Germinal center (tissue), 1 donor: Measurements from ENCODE around the gene ATPAF1.
A peak's percentile ranks its signal among the peaks of the same experiment; 100 is the strongest.

Experiments used
- DNase-seq: peaks from one replicate; pipeline ENCODE4 v3.0.0; 2012; ENCODE audit warnings: mixed read lengths, low spot score

Gene ATPAF1

DNA sequence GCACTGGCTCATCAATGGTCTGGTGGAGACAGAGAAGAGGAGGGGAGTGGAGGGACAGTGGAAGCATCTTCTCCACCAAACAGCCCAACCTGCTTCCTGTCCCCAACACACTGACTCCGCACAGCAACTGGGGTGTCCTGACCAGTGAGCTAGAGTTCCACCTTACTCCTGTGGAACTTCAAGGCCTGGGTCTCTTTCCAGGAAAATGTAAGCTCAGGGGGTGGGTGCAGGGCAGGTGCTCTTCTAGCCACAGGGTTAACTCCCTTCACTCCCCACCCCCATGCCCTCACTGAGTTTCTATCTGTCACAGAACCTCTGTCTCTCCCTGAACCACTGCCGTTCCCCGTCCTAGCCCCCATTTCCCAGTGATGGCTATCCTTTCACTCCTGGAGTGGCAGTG lies 52.4 kb downstream of the ATPAF1 start:
- DNase-seq: no peak

DNA sequence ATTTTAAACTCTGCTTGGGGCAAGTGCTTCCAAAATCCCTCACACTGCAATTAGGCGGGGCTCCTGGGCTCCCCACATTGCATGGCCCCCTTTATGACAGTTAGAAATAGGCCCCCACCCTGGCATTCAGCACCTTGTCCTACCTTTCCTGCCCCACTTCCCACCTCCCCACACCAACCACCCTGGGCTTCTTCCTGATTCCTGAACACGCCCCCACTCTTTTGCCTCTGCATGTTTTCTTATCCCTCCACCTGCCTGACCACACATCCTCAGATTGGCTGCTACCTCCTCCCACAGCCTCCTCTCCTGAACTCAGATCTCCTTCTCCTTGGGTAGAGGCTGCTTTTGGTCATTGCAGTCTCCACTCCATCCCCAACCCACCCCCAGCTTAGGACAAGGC lies 53.1 kb downstream of the ATPAF1 start:
- no peak for DNase-seq

DNA sequence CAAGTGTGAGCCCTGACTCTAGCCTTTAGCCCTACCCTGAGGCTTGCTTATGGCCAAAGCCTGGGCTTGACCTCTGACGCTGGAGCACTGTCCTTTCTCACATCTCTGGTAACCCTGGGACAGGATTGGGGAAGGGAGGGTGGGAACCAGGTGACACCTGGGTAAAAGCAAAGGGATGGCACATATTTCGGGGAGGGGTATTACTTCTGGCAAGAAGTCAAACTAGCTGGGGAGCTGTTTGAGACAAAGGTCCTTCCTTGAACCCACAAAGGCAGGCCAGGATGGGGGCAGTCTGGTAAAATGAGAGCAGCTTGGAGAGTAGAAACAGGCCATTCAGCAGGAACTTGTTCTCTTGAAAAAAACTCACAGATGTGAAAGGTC lies 53.6 kb downstream of the ATPAF1 start:
- DNase-seq: no peak

DNA sequence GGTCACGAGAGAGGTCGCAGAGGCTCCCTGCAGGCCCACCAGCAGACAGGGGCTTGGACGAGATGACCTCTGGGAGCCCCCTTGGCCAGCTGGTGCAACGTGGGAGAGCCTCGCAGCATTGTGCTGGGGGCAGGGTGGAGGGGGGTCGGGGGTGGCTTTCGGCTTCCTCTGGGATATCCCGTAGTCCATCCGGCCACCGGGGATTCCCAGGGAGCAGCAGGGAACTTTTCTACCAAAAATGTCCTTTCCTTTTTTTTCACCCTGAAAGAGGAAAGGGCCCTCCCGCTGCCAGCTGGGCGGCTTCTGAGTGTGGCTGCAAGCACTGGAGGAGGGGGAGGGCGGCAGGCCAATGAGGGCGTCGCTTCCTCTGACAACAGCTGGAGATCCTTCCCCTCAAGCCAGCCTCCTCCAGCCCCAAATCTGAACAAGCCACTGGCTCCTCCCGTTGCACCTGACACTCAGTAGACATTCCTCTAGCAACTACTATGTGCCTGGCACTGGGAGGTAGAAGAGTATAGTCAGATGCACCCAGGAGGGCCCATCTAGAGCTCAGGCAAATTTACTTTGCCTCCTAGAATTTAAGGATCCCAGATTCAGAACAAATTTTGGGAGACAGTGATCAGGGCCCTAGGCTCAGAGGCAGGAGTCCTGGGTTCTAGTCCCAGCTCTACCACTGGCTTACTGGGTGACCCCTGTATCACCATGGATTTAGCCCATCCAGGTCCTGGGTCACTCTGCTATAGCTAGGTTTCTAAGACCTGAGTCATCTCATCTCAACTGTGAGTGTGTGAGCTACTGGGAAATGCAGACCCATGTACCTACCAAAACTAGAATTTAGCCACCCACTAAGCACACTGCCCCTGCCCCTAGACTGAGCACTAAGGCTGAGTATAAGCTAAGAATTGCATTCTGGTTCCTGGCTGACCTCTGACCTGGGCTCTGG lies 54.2 kb downstream of the ATPAF1 start:
- peak; percentile 11 for DNase-seq

DNA sequence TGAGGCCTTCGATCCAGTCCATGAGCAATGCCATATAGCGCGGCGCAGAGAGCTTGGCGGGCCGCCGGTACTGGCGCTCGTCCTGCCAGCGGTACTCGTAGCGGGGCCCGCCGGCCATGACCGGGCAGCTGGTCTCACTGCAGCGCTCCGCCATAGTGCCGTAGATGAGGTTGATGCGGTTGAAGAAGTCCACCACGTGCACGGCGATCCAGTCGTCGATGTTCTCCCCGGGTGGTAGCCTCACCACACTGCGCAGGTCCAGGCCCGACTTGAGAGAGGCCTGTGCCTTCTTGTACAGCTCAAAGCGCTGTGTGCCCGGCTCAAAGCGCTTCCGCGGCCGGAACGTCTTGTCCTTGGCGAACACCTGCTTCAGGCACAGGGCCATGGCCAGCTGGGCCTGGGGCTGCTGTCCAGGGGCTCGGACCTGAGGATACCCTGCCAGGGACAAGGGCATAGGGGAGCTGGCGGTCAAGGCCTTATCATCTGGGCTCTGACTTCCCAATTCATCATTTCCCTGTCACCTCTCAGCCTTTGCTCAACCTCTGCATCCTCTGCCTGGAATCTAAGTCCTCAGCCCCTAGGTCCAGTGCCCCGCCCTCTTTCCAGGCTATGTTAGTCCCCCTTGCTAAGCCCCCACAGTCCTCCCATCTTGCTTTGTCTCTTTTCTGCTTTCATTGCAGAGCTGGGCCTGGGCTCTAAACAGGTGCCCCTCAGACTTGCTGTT lies 55.1 kb downstream of the ATPAF1 start:
- DNase-seq: no peak

DNA sequence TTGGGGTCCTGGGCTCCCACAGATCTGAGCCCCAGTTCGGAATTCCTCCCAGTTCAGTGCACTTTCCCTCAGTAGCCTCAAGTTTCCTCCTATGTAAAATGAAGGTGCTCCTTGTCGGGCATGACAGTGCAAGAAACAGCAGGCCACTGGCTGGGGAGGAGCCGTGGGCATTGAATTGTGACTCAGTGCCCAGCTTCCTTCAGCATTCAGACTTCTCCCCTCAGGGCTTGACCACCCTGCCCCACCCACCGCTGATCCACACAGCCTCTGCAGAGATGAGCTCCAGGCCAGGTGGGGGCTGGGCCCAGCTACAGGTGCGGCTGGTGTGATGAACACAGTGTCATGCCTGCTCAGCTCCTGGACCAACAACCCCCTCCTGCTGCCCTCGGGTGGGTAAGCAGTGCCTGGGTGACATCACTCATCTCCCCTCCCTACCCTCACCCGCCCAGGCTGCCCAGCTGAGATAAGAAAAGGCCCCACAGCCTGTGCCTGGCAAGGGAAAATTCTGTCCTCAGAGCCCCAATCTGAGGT lies 56.4 kb downstream of the ATPAF1 start:
- DNase-seq: no peak

DNA sequence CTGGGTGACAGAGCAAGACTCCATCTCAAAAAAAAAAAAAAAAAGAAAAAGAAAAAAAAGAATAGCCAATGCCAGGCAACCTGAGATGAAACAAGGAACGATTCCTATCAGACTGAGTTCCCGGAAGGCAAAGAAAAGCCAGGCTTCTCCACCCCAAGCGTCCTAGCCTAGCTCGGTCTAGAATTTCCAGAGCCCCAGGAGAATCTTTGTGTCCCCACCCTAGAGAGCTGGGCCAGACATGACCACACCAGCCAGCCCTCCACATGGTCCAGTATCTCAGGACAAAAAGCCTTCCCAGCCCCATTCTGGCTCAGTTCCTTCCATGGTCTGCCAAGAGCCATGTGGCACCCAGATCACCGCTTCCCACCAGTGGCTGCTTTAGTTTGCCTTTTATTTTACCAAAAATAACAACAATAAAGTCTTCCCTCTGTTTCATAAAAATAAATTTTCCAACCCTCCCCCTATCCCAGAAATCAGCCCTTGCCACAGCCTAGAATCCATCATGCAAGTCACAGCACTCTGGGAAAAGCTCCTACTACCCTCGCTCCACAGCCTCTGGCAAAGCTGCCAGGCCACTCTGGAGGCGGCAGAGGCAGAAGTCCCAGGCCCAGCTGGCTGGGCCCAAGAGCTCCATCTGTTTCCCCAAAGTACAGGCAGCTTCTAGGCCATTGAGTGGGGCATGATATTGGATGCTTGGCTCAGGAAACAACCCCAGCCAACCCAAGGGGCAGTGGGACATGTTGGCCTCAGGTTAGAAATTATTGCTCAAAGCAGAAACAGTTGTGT lies 60.6 kb downstream of the ATPAF1 start:
- no peak for DNase-seq

DNA sequence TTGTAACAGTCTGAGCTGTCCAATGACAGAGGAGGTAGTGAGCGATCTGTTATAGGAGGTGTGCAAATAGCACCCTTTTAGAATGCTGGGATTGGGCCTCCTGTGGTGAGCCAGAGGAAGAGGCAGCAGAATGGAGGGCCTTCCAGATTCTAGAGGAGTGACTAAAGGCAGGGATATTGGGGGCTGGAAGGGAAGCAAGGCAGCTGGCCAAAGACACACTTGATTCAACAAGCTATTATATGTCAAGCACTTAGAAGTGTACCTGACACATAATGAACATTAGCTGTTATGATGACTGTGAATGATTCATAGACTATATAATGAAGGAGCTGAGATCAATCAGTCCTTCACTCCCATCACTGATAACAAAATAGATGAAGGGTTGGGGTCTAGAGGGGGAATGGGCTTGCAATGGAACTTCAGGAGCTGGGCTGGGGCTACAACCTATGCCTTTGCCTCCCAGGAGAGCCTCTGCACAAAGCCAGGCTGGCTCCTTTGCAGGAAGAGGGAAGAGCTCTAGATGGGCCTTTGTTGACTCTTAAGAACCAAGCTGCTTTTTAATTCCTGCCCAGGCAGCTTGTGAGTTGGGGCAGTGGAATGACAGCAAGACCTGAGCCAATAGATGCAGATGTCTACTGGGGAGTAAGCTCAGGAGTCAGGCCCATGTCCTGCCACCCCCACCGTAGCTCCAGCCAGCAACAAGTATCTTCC lies 61.8 kb downstream of the ATPAF1 start:
- no peak for DNase-seq

DNA sequence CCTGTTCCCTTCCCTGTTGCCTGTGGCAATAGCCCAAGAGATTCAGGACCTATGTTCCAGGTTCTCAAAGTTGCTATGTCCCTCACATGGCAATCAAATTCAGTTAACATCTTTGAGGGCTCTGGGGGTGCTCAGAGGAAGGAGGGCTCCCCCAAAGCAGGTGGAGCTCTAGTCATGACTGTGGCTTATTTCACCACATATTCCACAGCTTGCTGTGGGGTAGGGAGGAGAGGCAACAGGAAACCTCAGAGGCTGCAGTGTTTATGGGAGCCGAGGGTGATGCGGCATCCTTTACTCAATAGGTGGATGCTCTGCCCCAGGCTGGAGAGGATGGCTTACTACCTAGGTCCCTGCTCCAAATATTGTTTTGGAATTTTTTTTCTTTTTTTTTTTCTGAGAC lies 62.9 kb downstream of the ATPAF1 start:
- DNase-seq: no peak

DNA sequence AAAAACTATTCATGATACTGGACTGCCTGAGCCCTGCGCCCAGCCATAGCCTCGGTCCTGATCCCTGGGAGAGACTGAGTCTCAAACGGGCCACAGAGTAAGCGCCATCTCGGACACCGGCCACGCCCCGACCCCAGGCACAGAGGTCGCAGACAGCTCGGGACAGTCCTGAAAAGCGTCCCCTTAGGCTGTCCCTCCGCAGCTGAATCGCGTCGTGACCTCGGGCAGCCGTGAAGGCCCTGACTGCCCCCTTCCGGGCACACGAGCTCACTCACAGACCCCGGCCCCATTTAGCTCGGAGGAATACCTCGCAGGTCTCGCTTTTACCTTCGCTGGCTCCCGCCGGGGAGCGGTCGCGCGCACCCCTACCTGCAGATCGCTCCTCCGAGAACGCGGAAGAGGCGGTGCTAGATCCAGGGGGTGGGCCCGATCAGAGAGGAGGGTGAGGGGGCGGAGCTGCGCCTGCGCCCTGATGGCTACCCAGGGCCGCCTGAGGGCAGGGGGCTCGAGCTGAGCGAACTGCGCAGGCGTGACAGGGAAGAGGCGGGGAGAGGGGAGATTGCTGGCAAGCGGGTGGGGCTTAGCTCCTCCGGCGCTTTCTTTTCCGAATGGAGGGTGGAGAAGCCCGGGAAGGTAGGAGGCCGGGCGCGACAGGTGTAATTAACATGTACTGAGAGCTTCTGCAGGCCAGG lies 64.2 kb downstream of the ATPAF1 start, which contains the start of gene MKNK1:
Gene MKNK1, minus strand, starts transcription at position 411 of the 692 bp plus-strand sequence. CDS start 20,941 bp downstream, outside the sequence.
- peak; percentile 100 for DNase-seq

DNA sequence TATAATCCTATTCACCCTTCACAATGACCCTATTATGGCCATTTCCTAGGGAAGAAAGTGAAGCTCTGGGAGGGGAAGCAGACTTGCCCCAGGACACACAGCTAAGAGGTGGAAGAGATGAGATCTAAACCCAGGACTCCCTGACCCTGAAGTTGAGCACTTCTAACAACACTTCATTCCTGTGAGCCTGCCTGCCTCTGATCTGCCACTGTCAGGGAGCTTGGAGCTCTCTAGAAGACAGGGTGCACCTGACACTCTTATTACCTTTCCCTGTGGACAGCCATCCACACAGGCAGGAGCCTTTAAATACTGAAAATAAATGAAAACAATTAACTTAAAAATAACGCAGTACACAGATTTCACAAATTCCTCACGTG lies 64.7 kb downstream of the ATPAF1 start:
- DNase-seq: no peak

DNA sequence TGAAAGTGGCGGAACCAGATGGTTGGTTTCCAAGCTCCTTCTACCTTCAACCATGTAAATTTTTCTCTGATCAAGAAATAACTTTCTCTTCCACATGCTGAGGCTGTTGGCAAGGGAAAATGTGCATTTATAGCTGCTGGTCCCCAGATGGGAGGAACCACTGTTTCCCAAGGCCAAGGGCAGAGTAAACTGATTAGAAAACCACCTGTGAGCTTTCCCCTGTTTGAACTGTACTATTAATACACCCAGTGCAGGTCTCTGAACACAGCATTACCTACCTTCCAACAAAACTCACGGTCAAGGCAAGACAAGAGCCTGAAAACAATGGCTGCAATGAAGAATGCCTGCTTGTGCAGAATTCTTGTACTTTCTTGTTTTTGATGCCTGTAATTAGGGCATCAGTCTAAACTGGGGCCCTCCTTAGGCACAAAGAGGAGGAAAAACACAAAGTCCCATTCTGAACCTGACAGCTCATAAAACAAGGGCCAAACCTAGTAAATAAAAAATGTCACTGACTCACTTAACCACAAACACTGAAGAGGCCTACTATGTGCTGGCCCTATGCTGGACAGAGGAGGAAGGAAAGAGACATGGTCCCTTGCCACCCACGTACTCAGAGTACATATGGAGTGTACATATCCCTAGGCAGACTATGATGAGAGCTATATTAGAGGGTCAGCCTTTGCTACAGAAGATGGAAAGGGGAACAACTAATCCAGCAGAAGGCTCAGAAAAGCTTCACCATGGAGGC lies 66.7 kb downstream of the ATPAF1 start:
- no peak for DNase-seq

DNA sequence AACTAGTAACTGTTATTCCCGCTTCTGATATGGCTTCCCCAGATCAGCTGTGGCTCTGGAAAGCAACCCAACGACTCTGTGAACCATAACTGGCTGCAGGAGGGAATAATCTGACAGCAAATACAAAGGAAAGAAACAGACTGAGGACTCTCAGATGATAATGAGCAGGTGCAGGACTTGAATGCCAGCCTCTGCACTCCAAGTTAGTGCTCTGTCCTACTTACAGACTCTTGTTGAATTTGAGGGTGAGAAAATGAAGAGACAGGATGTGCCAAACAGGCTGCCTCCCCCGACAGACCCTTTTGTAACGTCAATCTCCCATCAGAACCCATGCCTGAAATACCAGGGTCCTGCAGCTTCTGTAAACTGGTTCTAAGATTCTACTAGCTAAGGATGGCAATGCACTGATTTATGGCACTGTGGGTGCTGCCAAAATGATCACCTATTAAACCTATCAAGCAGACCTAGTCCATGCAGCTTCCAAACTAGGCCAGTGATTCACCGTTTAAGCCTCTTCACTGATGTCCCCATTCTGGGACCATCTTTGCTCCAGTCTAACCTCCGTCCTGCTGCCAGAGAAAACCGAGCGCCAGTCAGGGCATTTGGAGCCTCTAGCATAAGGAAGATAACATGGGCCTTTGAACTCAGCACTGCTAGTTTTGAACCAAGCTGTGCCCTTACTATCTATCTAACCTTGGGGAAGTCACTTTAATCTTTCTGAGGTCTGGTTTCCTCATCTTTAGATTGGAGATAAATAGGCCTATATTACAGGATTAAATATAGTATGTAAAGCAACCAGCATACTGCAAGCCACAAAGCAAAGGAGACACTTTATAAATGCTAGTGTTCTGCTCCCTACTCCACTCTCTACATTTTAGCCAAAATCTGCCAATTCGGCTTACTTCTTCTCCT lies 68.8 kb downstream of the ATPAF1 start:
- no peak for DNase-seq

DNA sequence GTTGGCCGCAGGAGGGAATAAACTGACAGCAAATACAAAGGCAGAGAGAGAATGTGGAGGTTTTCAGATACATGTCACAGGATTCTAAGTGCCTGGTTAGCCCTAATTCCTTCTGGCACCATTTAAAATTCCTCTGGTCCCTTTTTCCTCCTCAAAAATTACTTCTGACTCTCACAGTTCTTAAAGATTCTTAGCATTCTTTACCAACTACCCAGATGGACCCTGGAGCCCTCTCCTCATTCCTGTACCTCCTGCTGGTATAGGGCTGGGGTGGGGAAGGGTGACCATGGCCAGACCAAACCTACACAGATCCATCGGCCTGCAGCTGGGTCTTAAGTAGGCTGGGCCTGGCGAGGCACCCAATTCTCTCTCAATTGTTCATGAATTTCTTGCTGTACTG lies 71.3 kb downstream of the ATPAF1 start:
- DNase-seq: no peak

DNA sequence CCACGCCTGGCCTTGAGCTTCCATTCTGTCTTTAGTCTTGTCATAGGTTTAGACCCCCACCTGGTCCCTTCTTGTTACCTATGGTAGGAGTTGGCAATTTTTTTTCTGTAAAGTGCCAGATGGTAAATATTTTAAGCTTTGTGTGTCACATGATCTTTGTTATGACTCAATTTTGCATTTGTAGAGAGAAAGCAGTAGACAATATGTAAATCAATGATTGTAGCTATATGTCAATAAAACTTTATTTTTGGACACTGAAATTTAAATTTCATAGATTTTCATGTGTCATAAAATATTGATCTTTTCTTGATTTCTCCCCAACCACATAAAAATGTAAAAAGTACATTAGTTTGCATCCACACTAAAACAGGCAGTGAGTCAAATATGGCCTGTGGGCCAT lies 72.1 kb downstream of the ATPAF1 start:
- no peak for DNase-seq

DNA sequence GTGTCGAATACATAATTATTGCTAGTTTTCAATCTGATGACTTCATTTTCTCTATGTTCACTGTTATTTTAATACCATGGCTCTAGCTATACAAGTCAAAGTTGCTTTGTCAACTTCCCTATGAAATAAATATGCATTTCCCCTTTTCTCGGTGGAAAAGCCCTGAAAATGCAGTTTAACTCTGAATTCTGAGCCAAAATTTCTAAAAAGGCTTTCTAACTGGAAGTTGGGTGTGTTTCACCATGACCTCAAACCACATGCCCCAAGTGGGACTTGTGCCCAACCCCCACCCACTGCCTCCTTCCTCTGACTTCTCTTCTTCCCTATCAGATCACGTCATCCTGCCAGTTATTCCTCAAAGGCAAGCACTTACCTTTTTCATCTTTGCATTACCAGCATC lies 73.0 kb downstream of the ATPAF1 start:
- DNase-seq: no peak

DNA sequence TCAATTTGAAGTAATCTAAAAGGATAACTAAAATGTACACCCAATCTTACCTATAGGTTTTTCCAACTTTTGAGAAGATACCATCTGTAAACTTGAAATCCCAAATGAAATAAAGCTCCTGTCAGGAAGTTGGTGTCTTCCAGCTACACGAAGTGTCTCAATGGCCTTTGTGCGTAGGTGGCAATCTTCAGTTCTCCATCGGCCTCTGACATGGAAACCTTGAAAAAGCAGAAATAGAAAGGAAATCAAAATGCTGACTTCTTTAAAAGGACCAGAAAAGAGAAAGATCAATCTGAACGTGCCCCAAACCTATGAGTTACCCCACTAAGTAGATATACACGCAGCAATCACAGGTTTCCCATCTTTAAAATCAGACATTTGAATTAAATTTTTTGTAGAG lies 74.1 kb downstream of the ATPAF1 start:
- no peak for DNase-seq

DNA sequence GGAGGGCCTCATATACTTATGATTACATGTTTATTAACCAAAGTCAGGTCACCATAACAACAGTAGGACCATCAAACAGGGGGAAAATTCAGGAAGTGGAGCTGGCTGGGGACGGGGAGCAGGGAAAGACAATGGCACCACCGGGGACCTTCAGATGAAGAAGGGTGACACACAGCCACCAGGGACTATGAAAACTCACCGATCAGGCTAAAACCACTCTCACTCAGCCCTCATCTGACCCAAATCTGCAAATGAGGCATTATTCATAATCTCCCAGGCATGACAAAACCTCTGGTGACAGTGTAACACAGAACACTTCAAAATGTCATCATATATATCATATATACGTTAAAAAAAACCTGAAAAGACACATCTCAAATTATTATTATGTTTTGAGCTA lies 75.3 kb downstream of the ATPAF1 start:
- no peak for DNase-seq

DNA sequence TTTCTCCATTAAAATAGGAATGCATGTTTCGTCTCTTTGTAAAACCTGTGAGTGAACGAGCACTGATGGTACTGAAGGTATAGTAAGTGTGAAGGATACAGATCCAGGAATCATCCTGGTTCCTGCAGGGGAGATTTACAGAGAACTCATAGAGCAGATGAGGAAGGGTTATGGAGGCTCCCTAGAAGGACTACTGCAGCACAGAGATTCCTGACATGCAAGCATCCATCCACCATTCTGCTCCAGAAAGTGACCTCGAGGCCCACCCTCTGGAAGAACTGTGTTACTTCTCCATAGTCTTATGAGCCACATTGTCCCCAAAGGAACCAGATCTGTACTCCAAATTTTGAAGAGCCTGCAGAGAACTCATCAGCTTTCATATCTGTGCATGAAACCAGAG lies 78.6 kb downstream of the ATPAF1 start:
- DNase-seq: no peak
